Endothelial cell of umbilical vein (primary cell): Measurements from ENCODE around the gene PABPC1L. TPM values are rescaled to one million over a fixed set of nuclear protein-coding genes. Genes with fewer than 3 reads are reported as not detected.

Experiments
- BruUV-seq: library from RNA; stranded (reverse); fragments of 400-500 nt; replicated peaks from 2 replicates; lab custom pipeline; 2021; lab: Mats Ljungman, UMichigan
- CTCF ChIA-PET: fragments of 300-600, 350-600 bp; sonication (Branson Sonifier 250); formaldehyde crosslinking; loops from one replicate; lab custom pipeline; 2021; ENCODE audit warnings: antibody characterized with exemption, inconsistent platforms; lab: Charles Lee
- POLR2A ChIA-PET: fragments of 300-600, 350-600 bp; sonication (Branson Sonifier 250); formaldehyde crosslinking; loops from one replicate; lab custom pipeline; 2021; ENCODE audit warnings: antibody characterized with exemption, inconsistent platforms; lab: Charles Lee
- DNase-seq: peaks from one replicate; pipeline ENCODE4 v3.0.0-alpha.2; 2011; ENCODE audit warnings: low read depth, low spot score
- FAIRE-seq: peaks from 2 replicates; lab custom pipeline; 2011; peaks lifted over from hg19 to GRCh38; lab: Jason Lieb, UNC
- H2AFZ ChIP-seq: 2 replicates; pipeline ENCODE4 v1.6.0; 2012; ENCODE audit warnings: low read depth, low read length, control low read depth, inconsistent platforms
- H3K27ac ChIP-seq: 2 replicates; pipeline ENCODE4 v1.5.1; 2011; ENCODE audit warnings: low read depth, mild to moderate bottlenecking, control low read depth, low read length, moderate library complexity; ENCODE audit not compliant: insufficient read depth
- H3K27me3 ChIP-seq, 2 experiments: 2 replicates each; pipeline versions ENCODE4 v1.6.0 to v1.6.1; 2011; ENCODE audit warnings: low read length in 2 of 2, mixed read lengths in 1 of 2; ENCODE audit not compliant: control insufficient read depth in 2 of 2, insufficient read depth in 2 of 2
- H3K36me3 ChIP-seq, 2 experiments: 2 replicates in 1 of 2; 3 replicates in 1 of 2; pipeline ENCODE4 v1.5.1; 2011; ENCODE audit warnings: low read length in 2 of 2, mild to moderate bottlenecking in 1 of 2, moderate library complexity in 1 of 2; ENCODE audit not compliant: control insufficient read depth in 2 of 2, insufficient read depth in 2 of 2; ENCODE audit errors: extremely low read depth in 1 of 2
- H3K4me1 ChIP-seq: 3 replicates; pipeline ENCODE4 v1.5.1; 2011; ENCODE audit warnings: mild to moderate bottlenecking, low read length; ENCODE audit not compliant: control insufficient read depth, insufficient read depth; ENCODE audit errors: extremely low read depth
- H3K4me2 ChIP-seq: 2 replicates; pipeline ENCODE4 v1.6.1; 2011; ENCODE audit warnings: low read length, control low read depth, mixed read lengths; ENCODE audit not compliant: insufficient read depth
- H3K4me3 ChIP-seq, 3 experiments: fragments of 200-600 bp in 1 of 3; sonication (generic), shearing (Covaris generic) in 1 of 3; replicated peaks in 1 of 3; 2 replicates each; pipeline ENCODE4 v1.5.1; 2011 to 2016; ENCODE audit warnings: control low read depth in 3 of 3, low read length in 3 of 3, mild to moderate bottlenecking in 2 of 3, inconsistent platforms in 1 of 3, low read depth in 1 of 3, moderate library complexity in 1 of 3; ENCODE audit not compliant: insufficient read depth in 1 of 3
- H3K79me2 ChIP-seq: 2 replicates; pipeline ENCODE4 v1.6.0; 2012; ENCODE audit warnings: low read length, inconsistent platforms; ENCODE audit not compliant: control insufficient read depth, insufficient read depth
- H3K9ac ChIP-seq: replicated peaks from 2 replicates; pipeline ENCODE3; 2011; ENCODE audit warnings: low read length, control low read depth; ENCODE audit not compliant: insufficient read depth; ENCODE audit errors: extremely low read depth
- H3K9me1 ChIP-seq: replicated peaks from 3 replicates; pipeline ENCODE4 v1.6.0; 2011; ENCODE audit warnings: mild to moderate bottlenecking, low read length; ENCODE audit not compliant: control insufficient read depth, insufficient read depth; ENCODE audit errors: extremely low read depth
- H3K9me3 ChIP-seq: replicated peaks from 2 replicates; pipeline ENCODE4 v1.5.1; 2012; ENCODE audit warnings: low read length, inconsistent platforms; ENCODE audit not compliant: control insufficient read depth, insufficient read depth
- H4K20me1 ChIP-seq: replicated peaks from 2 replicates; pipeline ENCODE3; 2011; ENCODE audit warnings: mild to moderate bottlenecking, low read length; ENCODE audit not compliant: control insufficient read depth, insufficient read depth; ENCODE audit errors: extremely low read depth
- CTCF ChIP-seq, 2 donors: IDR thresholded peaks; 1 replicate in 1 of 2; 2 replicates in 1 of 2; pipeline ENCODE4 v1.5.1; 2011; ENCODE audit warnings: low read length in 2 of 2, mild to moderate bottlenecking in 2 of 2, moderate library complexity in 2 of 2, control low read depth in 1 of 2, inconsistent platforms in 1 of 2, low read depth in 1 of 2; ENCODE audit not compliant: insufficient read depth in 1 of 2; ENCODE audit errors: extremely low read depth in 1 of 2
- EZH2 ChIP-seq: IDR thresholded peaks from 2 replicates; pipeline ENCODE4 v1.6.1; 2012; ENCODE audit warnings: borderline replicate concordance, low read depth, mild to moderate bottlenecking, moderate library complexity, low read length, inconsistent platforms; ENCODE audit not compliant: severe bottlenecking
- FOS ChIP-seq: IDR thresholded peaks from 2 replicates; pipeline ENCODE4 v1.6.1; 2011; ENCODE audit warnings: mild to moderate bottlenecking, low read length, moderate library complexity, borderline replicate concordance; ENCODE audit not compliant: insufficient read depth
- GATA2 ChIP-seq: IDR thresholded peaks from 2 replicates; pipeline ENCODE4 v1.7.0; 2011; ENCODE audit warnings: low read depth, mild to moderate bottlenecking, moderate library complexity, mixed read lengths, low read length; ENCODE audit not compliant: insufficient read length, insufficient read depth
- JUN ChIP-seq: IDR thresholded peaks from 2 replicates; pipeline ENCODE4 v1.6.1; 2011; ENCODE audit warnings: borderline replicate concordance, low read depth; ENCODE audit not compliant: insufficient read length, insufficient read depth
- MYC ChIP-seq: IDR thresholded peaks from one replicate; pipeline ENCODE4 v1.6.1; 2011; ENCODE audit warnings: mild to moderate bottlenecking, low read depth, low read length
- POLR2A ChIP-seq: IDR thresholded peaks from 2 replicates; pipeline ENCODE4 v1.6.1; 2012; ENCODE audit warnings: low read depth, mild to moderate bottlenecking, control low read depth, low read length
- POLR2AphosphoS5 ChIP-seq: IDR thresholded peaks from 2 replicates; pipeline ENCODE4 v1.6.1; 2012; ENCODE audit warnings: low read depth, mild to moderate bottlenecking, control low read depth, low read length, moderate library complexity; ENCODE audit not compliant: insufficient read depth
- dilution Hi-C: fragments of 300-500 bp; cut with MboI; formaldehyde crosslinking; loops from one replicate; pipeline ENCODE4 v1.15.0; 2019; ENCODE audit warnings: low sequenced_read_pairs; ENCODE audit not compliant: extremely low pct_ligation_motif_present
- intact Hi-C: fragments of 100-400 bp; cut with micrococcal nuclease; formaldehyde crosslinking; loops from one replicate; pipeline ENCODE4 v1.10.0; 2022
- polyA plus RNA-seq, 4 experiments: library from polyadenylated mRNA; depleted of rRNA in 3 of 4; stranded (reverse) in 3 of 4; unstranded in 1 of 4; fragments of >200 nt; gene quantifications; 2 replicates each; pipeline versions ENCODE4 v1.2.1 to v1.2.3, GENCODE V29; 2011 to 2012; ENCODE audit warnings: missing spikeins in 1 of 4
- total RNA-seq: library from RNA; stranded (reverse); gene quantifications from 2 replicates; pipeline ENCODE4 v1.2.3, GENCODE V29; 2021
- TF ChIP-seq, protein P1 (sequence below): IDR thresholded peaks from 2 replicates; pipeline ENCODE4 v1.6.1; 2011; ENCODE audit not compliant: insufficient read depth, insufficient read length

Gene PABPC1L
- total and polyA plus RNA-seq, 2 donors (not counting 3 experiments of a cell fraction or from before 2014, with no cell fraction given): 7.8 to 12.6 TPM

DNA sequence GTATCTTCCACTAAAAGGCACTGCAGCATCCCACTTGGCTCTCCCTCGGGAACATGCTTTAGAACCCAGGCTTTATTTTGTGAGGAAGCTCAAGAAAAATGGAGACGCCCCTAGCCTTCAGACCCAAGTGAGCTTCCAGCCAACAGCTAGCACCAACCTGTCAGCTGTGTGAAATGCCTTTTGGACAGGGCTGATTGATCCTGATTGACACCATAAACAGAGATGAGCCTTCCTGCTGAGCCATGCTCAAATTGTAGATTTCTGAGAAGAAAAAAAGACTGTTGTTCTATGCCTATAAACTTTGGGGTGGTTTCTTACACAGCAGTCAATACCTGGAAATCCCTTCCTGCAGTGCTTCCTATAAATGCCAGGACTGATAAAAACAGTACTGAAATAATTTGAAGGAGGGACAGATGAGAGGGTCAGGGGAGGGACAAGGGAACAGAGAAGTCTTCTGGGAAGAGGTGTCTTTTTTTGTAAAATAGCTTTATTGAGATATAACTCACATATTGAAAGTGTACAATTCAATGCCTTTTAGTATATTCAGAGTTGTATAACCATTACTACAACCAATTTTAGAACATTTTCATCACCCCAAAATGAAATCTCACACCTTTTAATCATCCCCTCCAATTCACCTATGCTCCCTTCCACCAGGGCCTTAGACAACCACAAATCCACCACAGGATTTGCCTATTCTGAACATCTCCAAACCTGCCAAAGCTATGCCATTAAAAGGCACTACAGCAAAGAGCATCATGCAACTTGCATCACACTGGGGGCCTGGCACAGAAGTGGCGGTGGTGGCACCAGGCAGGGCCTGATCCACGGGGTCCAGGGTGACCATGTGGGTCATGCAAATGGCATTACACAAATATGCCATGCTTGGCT, 53.7 kb downstream of the PABPC1L start:
- Histone ChIP-seq H3K9me1 (no peaks in the 10 kb centered on the region), H3K9me3 (no peaks in the 10 kb centered on the region), H3K36me3 (no peaks in the 10 kb centered on the region), H3K79me2 (peaks cover 34% of the 10 kb centered on the region), H3K9ac (no peak overlapping the region), H3K4me1 (peaks cover 39% of the 10 kb centered on the region), H2AFZ (no peak overlapping the region), H3K4me2 (no peak overlapping the region), H3K27me3 (no peaks in the 10 kb centered on the region), H3K27ac (no peak overlapping the region), H3K4me3 (no peak overlapping the region), H4K20me1 (no peaks in the 10 kb centered on the region)
- intact Hi-C loops (loop anchor here (10.0 kb wide), 1 partner anchor 831 kb away; the partner anchor contains the start of genes DNTTIP1 and WFDC3), dilution Hi-C loops (no loop called here)
- no peak for DNase-seq
- no TSS peak for BruUV-seq
- no peak for TF ChIP-seq POLR2A
- no peak for TF ChIP-seq EZH2
- TF ChIP-seq MYC: no peak
- no peak for TF ChIP-seq FOS
- TF ChIP-seq CTCF (IDR thresholded peaks at IDR 0.05; ENCODE audit: extremely low read depth in 1 of 2, insufficient read depth in 1 of 2, low read depth in 1 of 2, low read length in 2 of 2): no peak
- no peak for TF ChIP-seq JUN
- no peak for TF ChIP-seq GATA2
- no peak for TF ChIP-seq POLR2AphosphoS5
- TF ChIP-seq, protein P1, sequence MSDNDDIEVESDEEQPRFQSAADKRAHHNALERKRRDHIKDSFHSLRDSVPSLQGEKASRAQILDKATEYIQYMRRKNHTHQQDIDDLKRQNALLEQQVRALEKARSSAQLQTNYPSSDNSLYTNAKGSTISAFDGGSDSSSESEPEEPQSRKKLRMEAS: no peak
- POLR2A ChIA-PET: no interaction called here
- CTCF ChIA-PET: interaction anchor here (1.5 to 3.2 kb wide), 2 partner anchors 48 to 80 kb away, joined by 5 to 11 read pairs; no protein-coding TSS in a partner anchor
- FAIRE-seq: no peak
